ENCODE data around the gene TMEM220. TPM values are rescaled to one million over a fixed set of nuclear protein-coding genes. Genes with fewer than 3 reads are reported as not detected.

Gene TMEM220
- total RNA-seq, 3 donors from 2014 or later, result 14.9 to 29.5 (median 22.4) TPM

Other genes starting within 250 kb of the TMEM220 start
- gene MYH1, start 211.5 kb downstream of the TMEM220 start, total RNA-seq, result under 1 TPM in 2 of 3 donors, not detected in 1; 0.06 to 0.10 TPM
- gene MYH2, start 180.4 kb downstream of the TMEM220 start, total RNA-seq, result 1 to 10 TPM in 1 of 3 donors, under 1 TPM in 1, not detected in 1; 0.41 to 1.0 TPM
- gene MYH3, start 72.7 kb downstream of the TMEM220 start, total RNA-seq, result 1 to 10 TPM; 2.0 to 3.2 (median 2.3) TPM
- gene SCO1, start 32.5 kb downstream of the TMEM220 start, total RNA-seq, result 10 to 100 TPM; 32.1 to 39.0 (median 38.3) TPM
- gene ADPRM, start 32.4 kb downstream of the TMEM220 start, total RNA-seq, result 1 to 10 TPM; 6.9 to 8.7 (median 8.5) TPM
- 100 to 1,000 TPM in 1 of 3 donors, 10 to 100 TPM in 2; 47.5 to 122 (median 76.5) TPM for gene TMEM238L, start 74.1 kb upstream of the TMEM220 start, total RNA-seq
- 1 to 10 TPM in 2 of 3 donors, under 1 TPM in 1; 0.55 to 7.6 (median 1.1) TPM for gene PIRT, start 108.1 kb upstream of the TMEM220 start, total RNA-seq